H1 (cell line): ENCODE measurements around the gene IFNA13. TPM values are rescaled to one million over a fixed set of nuclear protein-coding genes. Genes with fewer than 3 reads are reported as not detected.

Experiments
- CTCF ChIA-PET: fragments of 300-600 bp; sonication (Branson Sonifier 250); formaldehyde crosslinking; loops from one replicate; lab custom pipeline; 2021; ENCODE audit not compliant: partially characterized antibody; lab: Charles Lee
- POLR2A ChIA-PET: fragments of 300-600 bp; sonication (Branson Sonifier 250); formaldehyde crosslinking; loops from one replicate; lab custom pipeline; 2021; ENCODE audit warnings: inconsistent platforms; ENCODE audit not compliant: partially characterized antibody; lab: Charles Lee
- DNase-seq, 2 experiments: peaks; one replicate each; pipeline versions ENCODE4 v3.0.0 to v3.0.0-alpha.2; 2010 to 2022; ENCODE audit warnings: low spot score in 2 of 2, low read depth in 1 of 2, mixed read lengths in 1 of 2
- FAIRE-seq: peaks from 2 replicates; lab custom pipeline; 2011; peaks lifted over from hg19 to GRCh38; lab: Jason Lieb, UNC
- H2AFZ ChIP-seq: 2 replicates; pipeline ENCODE4 v1.8.1; 2012; ENCODE audit warnings: low read length, inconsistent platforms
- H2AK5ac ChIP-seq: 2 replicates; pipeline ENCODE4 v1.6.1; 2013; ENCODE audit warnings: low read depth, low read length
- H2BK120ac ChIP-seq: replicated peaks from 2 replicates; pipeline ENCODE3; 2013; ENCODE audit warnings: low read depth, low read length, inconsistent platforms
- H2BK12ac ChIP-seq: 2 replicates; pipeline ENCODE4 v1.6.1; 2013; ENCODE audit warnings: low read depth, low read length
- H2BK15ac ChIP-seq: 2 replicates; pipeline ENCODE4 v1.6.1; 2013; ENCODE audit warnings: low read length
- H2BK20ac ChIP-seq: 2 replicates; pipeline ENCODE4 v1.6.1; 2013; ENCODE audit warnings: low read length
- H2BK5ac ChIP-seq: 2 replicates; pipeline ENCODE4 v1.6.1; 2013; ENCODE audit warnings: low read depth, low read length
- H3K14ac ChIP-seq: 2 replicates; pipeline ENCODE4 v1.6.1; 2013; ENCODE audit warnings: inconsistent platforms; ENCODE audit not compliant: insufficient read length
- H3K18ac ChIP-seq: 2 replicates; pipeline ENCODE4 v1.6.1; 2013; ENCODE audit warnings: low read length; ENCODE audit errors: extremely low read depth
- H3K23ac ChIP-seq: 2 replicates; pipeline ENCODE4 v1.6.1; 2013; ENCODE audit warnings: inconsistent platforms; ENCODE audit not compliant: insufficient read length
- H3K23me2 ChIP-seq: 2 replicates; pipeline ENCODE4 v1.6.1; 2013; ENCODE audit warnings: low read depth, low read length
- H3K27ac ChIP-seq: 2 replicates; pipeline ENCODE4 v1.6.1; 2011; ENCODE audit warnings: low read depth, low read length, inconsistent platforms
- H3K27me3 ChIP-seq, 4 experiments: replicated peaks in 1 of 4; 1 replicate in 1 of 4; 2 replicates in 3 of 4; pipeline versions ENCODE4 v1.6.1 to v1.8.1; 2011 to 2013; ENCODE audit warnings: low read length in 3 of 4, mild to moderate bottlenecking in 3 of 4, inconsistent platforms in 2 of 4, mixed read lengths in 2 of 4, moderate library complexity in 1 of 4; ENCODE audit not compliant: control insufficient read depth in 3 of 4, insufficient read depth in 3 of 4; ENCODE audit errors: extremely low read depth in 1 of 4
- H3K36me3 ChIP-seq, 4 experiments: 2 replicates each; pipeline versions ENCODE4 v1.6.1 to v1.8.1; 2011 to 2013; ENCODE audit warnings: mild to moderate bottlenecking in 4 of 4, low read length in 3 of 4, moderate library complexity in 2 of 4, control low read depth in 1 of 4, inconsistent platforms in 1 of 4; ENCODE audit not compliant: insufficient read depth in 4 of 4, control insufficient read depth in 2 of 4
- H3K4ac ChIP-seq: replicated peaks from 2 replicates; pipeline ENCODE3; 2013; ENCODE audit warnings: low read length, low read depth, mixed read lengths, inconsistent platforms; ENCODE audit not compliant: insufficient read length
- H3K4me1 ChIP-seq, 4 experiments: replicated peaks in 1 of 4; 1 replicate in 1 of 4; 2 replicates in 3 of 4; pipeline versions ENCODE4 v1.6.1 to v1.8.1; 2011 to 2013; ENCODE audit warnings: low read length in 3 of 4, inconsistent platforms in 2 of 4, mixed read lengths in 1 of 4; ENCODE audit not compliant: insufficient read depth in 4 of 4, control insufficient read depth in 3 of 4
- H3K4me2 ChIP-seq, 2 experiments: 2 replicates each; pipeline versions ENCODE4 v1.6.1 to v1.8.1; 2011 to 2013; ENCODE audit warnings: low read depth in 2 of 2, low read length in 2 of 2, control low read depth in 1 of 2, inconsistent platforms in 1 of 2, mild to moderate bottlenecking in 1 of 2; ENCODE audit not compliant: insufficient read depth in 1 of 2
- H3K4me3 ChIP-seq, 4 experiments: fragments of 200-600, 300-600 bp in 1 of 4; sonication (generic), shearing (Covaris generic), sonication (Bioruptor Twin) in 1 of 4; 2 replicates each; pipeline versions ENCODE4 v1.5.1 to v1.8.1; 2011 to 2016; ENCODE audit warnings: low read length in 4 of 4, low read depth in 3 of 4, control low read depth in 2 of 4, inconsistent platforms in 2 of 4, mild to moderate bottlenecking in 2 of 4, mixed read lengths in 1 of 4, moderate library complexity in 1 of 4; ENCODE audit not compliant: insufficient read depth in 2 of 4; ENCODE audit errors: extremely low read depth in 1 of 4
- H3K56ac ChIP-seq: replicated peaks from 2 replicates; pipeline ENCODE3; 2013; ENCODE audit warnings: low read depth, mild to moderate bottlenecking, mixed read lengths, low read length, inconsistent platforms; ENCODE audit not compliant: insufficient read length
- H3K79me1 ChIP-seq: 2 replicates; pipeline ENCODE4 v1.6.1; 2013; ENCODE audit warnings: low read depth, low read length, control low read depth
- H3K79me2 ChIP-seq, 2 experiments: 2 replicates each; pipeline versions ENCODE4 v1.6.1 to v1.8.1; 2012 to 2013; ENCODE audit warnings: low read length in 2 of 2, mild to moderate bottlenecking in 2 of 2, inconsistent platforms in 1 of 2; ENCODE audit not compliant: insufficient read depth in 2 of 2, control insufficient read depth in 1 of 2
- H3K9ac ChIP-seq, 4 experiments: replicated peaks in 1 of 4; 1 replicate in 1 of 4; 2 replicates in 3 of 4; pipeline versions ENCODE4 v1.6.1 to v1.8.1; 2011 to 2013; ENCODE audit warnings: low read depth in 3 of 4, low read length in 3 of 4, control low read depth in 2 of 4, mild to moderate bottlenecking in 2 of 4, moderate library complexity in 2 of 4, inconsistent platforms in 1 of 4; ENCODE audit errors: extremely low read depth in 1 of 4
- H3K9me3 ChIP-seq, 2 experiments: 2 replicates each; pipeline versions ENCODE4 v1.6.1 to v1.8.1; 2012 to 2013; ENCODE audit warnings: mild to moderate bottlenecking in 2 of 2, moderate library complexity in 2 of 2, control low read depth in 1 of 2, inconsistent platforms in 1 of 2, low read depth in 1 of 2, low read length in 1 of 2, mixed read lengths in 1 of 2; ENCODE audit not compliant: insufficient read depth in 2 of 2
- H4K20me1 ChIP-seq, 2 experiments: replicated peaks in 1 of 2; 2 replicates each; pipeline versions ENCODE3 to v1.8.1; 2011 to 2013; ENCODE audit warnings: inconsistent platforms in 2 of 2, low read length in 2 of 2, mild to moderate bottlenecking in 1 of 2; ENCODE audit not compliant: insufficient read depth in 2 of 2, control insufficient read depth in 1 of 2
- H4K5ac ChIP-seq: 2 replicates; pipeline ENCODE4 v1.6.1; 2013; ENCODE audit warnings: low read length, low read depth, mixed read lengths, inconsistent platforms; ENCODE audit not compliant: insufficient read length
- H4K8ac ChIP-seq: 2 replicates; pipeline ENCODE4 v1.8.0; 2013; ENCODE audit warnings: mild to moderate bottlenecking, moderate library complexity, low read length, inconsistent platforms; ENCODE audit not compliant: insufficient read depth; ENCODE audit errors: extremely low read depth
- H4K91ac ChIP-seq: replicated peaks from 2 replicates; pipeline ENCODE3; 2013; ENCODE audit warnings: low read length, mixed read lengths, inconsistent platforms; ENCODE audit not compliant: insufficient read length
- ATF2 ChIP-seq: IDR thresholded peaks from 2 replicates; pipeline ENCODE4 v1.6.1; 2012; ENCODE audit warnings: low read length, inconsistent platforms
- BRCA1 ChIP-seq: IDR thresholded peaks from 2 replicates; pipeline ENCODE4 v1.6.1; 2012; ENCODE audit warnings: low read depth, low read length, improper control_type of control experiment
- KDM4A ChIP-seq: IDR thresholded peaks from one replicate; pipeline ENCODE4 v1.7.1; 2012; ENCODE audit warnings: low read depth, mild to moderate bottlenecking, moderate library complexity, low read length, inconsistent platforms; ENCODE audit not compliant: severe bottlenecking
- NANOG ChIP-seq: IDR thresholded peaks from 2 replicates; pipeline ENCODE4 v1.6.1; 2011; ENCODE audit warnings: low read length, low read depth, mild to moderate bottlenecking, inconsistent platforms; ENCODE audit not compliant: insufficient read depth, poor library complexity, severe bottlenecking
- RAD21 ChIP-seq, 2 experiments: IDR thresholded peaks in 1 of 2; conservative IDR thresholded peaks in 1 of 2; 2 replicates each; pipeline ENCODE4 v1.6.1; 2011; ENCODE audit warnings: low read depth in 2 of 2, low read length in 2 of 2, improper control_type of control experiment in 1 of 2, inconsistent platforms in 1 of 2, mild to moderate bottlenecking in 1 of 2, moderate library complexity in 1 of 2
- RFX5 ChIP-seq: IDR thresholded peaks from 2 replicates; pipeline ENCODE4 v1.6.1; 2011; ENCODE audit warnings: low read depth, low read length, improper control_type of control experiment, borderline replicate concordance
- RXRA ChIP-seq: IDR thresholded peaks from 2 replicates; pipeline ENCODE4 v1.6.1; 2011; ENCODE audit warnings: low read depth, mild to moderate bottlenecking, low read length, moderate library complexity; ENCODE audit not compliant: insufficient read depth
- SP4 ChIP-seq: IDR thresholded peaks from 2 replicates; pipeline ENCODE4 v1.6.1; 2012; ENCODE audit warnings: low read length, inconsistent platforms
- TAF1 ChIP-seq: IDR thresholded peaks from 2 replicates; pipeline ENCODE4 v1.6.1; 2011; ENCODE audit warnings: mild to moderate bottlenecking, low read depth, low read length
- TAF7 ChIP-seq: optimal IDR thresholded peaks from 2 replicates; pipeline ENCODE3; 2011; ENCODE audit warnings: low read depth, mild to moderate bottlenecking, inconsistent platforms, low read length, moderate library complexity, borderline replicate concordance
- TEAD4 ChIP-seq: IDR thresholded peaks from 2 replicates; pipeline ENCODE4 v1.6.1; 2012; ENCODE audit warnings: low read depth, low read length, inconsistent platforms, mixed read lengths
- WGBS, 2 experiments: shearing (Covaris generic) in 1 of 2; methylation state at CpG; one replicate each; pipeline versions ENCODE4 v1.1.6 to v1.1.7; 2013 to 2015; ENCODE audit warnings: low lambda C conversion rate in 2 of 2, mixed read lengths in 2 of 2, inconsistent platforms in 1 of 2, low coverage in 1 of 2, missing lambda C conversion rate in 1 of 2; ENCODE audit not compliant: insufficient replicate concordance in 2 of 2, insufficient coverage in 1 of 2, insufficient read length in 1 of 2; ENCODE audit errors: extremely low coverage in 1 of 2, missing lambda C conversion rate in 1 of 2; 5-methylcytosine and 5-hydroxymethylcytosine counted together
- polyA plus RNA-seq, 7 experiments: library from polyadenylated mRNA; depleted of rRNA in 3 of 7; stranded (reverse) in 5 of 7; unstranded in 2 of 7; fragments of >200 nt in 5 of 7; fragments of 200-250 nt in 2 of 7; gene quantifications; 1 replicate in 5 of 7; 2 replicates in 1 of 7; 4 replicates in 1 of 7; pipeline versions ENCODE4 v1.2.1 to v1.2.3, GENCODE V29; 2011 to 2013; ENCODE audit warnings: missing spikeins in 2 of 7, mixed read lengths in 2 of 7
- total RNA-seq: library from RNA; stranded (reverse); fragmentation: NEBNext Ultra II Directional; extraction: Animal tissue kit (Norgen Biotek cat#: 25700); gene quantifications from 2 replicates; pipeline ENCODE4 v1.2.1, GENCODE V29; 2021
- TF ChIP-seq, protein P1 (sequence below): IDR thresholded peaks from 2 replicates; pipeline ENCODE4 v1.6.1; 2011; ENCODE audit warnings: low read depth, mild to moderate bottlenecking, low read length; ENCODE audit not compliant: insufficient read depth

Gene IFNA13
- total and polyA plus RNA-seq, 2 of the 8 experiments (the other 6 are each of a cell fraction or from before 2014, with no cell fraction given), result not detected

DNA sequence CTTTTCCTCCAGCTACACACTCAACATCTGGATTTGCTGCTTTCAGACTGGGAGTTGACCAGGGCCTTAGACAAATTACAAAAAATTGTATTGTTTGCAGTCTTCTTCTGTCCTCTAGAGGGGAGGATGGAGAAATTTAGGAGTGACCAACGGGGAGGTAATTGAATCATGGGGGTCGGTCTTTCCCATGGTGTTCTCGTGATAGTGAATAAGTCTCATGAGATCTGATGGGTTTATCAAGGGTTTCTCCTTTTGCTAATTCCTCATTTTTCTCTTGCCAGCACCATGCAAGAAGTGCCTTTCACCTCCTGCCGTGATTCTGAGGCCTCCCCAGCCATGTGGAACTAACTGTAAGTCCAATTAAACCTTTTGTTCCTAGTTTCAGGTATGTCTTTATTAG is 45.3 kb upstream of the IFNA13 start:
- Histone ChIP-seq H3K18ac (no peak overlapping the region), H3K36me3 (no peaks in the 10 kb centered on the region), H3K56ac (no peak overlapping the region), H3K4me2 (no peak overlapping the region), H4K5ac (no peak overlapping the region), H2BK120ac (no peak overlapping the region), H3K4me3 (no peak overlapping the region), H2BK20ac (no peak overlapping the region), H3K4me1 (no peaks in the 10 kb centered on the region), H2AK5ac (no peak overlapping the region), H2AFZ (peak overlapping the region; percentile 58; the same call in 1 of the 2 replicates), H2BK15ac (no peak overlapping the region), H3K14ac (no peak overlapping the region), H4K91ac (no peak overlapping the region), H3K79me1 (no peaks in the 10 kb centered on the region), H3K79me2 (no peaks in the 10 kb centered on the region), H3K23ac (no peak overlapping the region), H3K23me2 (no peaks in the 10 kb centered on the region), H3K27ac (no peak overlapping the region), H4K8ac (no peak overlapping the region), H2BK5ac (no peak overlapping the region), H3K27me3 (no peaks in the 10 kb centered on the region), H3K4ac (no peak overlapping the region), H3K9me3 (no peaks in the 10 kb centered on the region), H4K20me1 (no peaks in the 10 kb centered on the region), H2BK12ac (no peak overlapping the region), H3K9ac (no peak overlapping the region)
- ChIA-PET POLR2A (no interaction called here), CTCF (interaction anchor here (1.1 to 2.0 kb wide), 6 partner anchors 10 to 132 kb away, joined by 3 to 7 read pairs (median 4); no protein-coding TSS in a partner anchor)
- FAIRE-seq (no peak), DNase-seq (no peak)
- 79% methylated on average over 4 of the region's 4 CpGs; no CpG with 5 or more reads in 1 of the 2 experiments for WGBS, 2 experiments
- TF ChIP-seq ATF2 (no peak), BRCA1 (no peak), TEAD4 (no peak), RFX5 (no peak), TAF1 (no peak), TAF7 (no peak), NANOG (no peak), RAD21 (IDR thresholded peaks at IDR 0.05 in 1 of 2, conservative IDR thresholded peaks at IDR 0.05 in 1 of 2; ENCODE audit: low read depth in 2 of 2, low read length in 2 of 2) (no peak), KDM4A (no peak), SP4 (no peak), RXRA (no peak)
- TF ChIP-seq, protein P1, sequence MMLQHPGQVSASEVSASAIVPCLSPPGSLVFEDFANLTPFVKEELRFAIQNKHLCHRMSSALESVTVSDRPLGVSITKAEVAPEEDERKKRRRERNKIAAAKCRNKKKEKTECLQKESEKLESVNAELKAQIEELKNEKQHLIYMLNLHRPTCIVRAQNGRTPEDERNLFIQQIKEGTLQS, result no peak
